GM18868 (cell line): Measurements from ENCODE around the gene SLC6A17.

ENCODE experiments used
- ATAC-seq: cut with Tn5 transposase; IDR thresholded peaks from one replicate; pipeline ENCODE4 v1.9.1; 2021; ENCODE audit warnings: mild to moderate bottlenecking, moderate library complexity; ENCODE audit not compliant: unreplicated experiment

Gene SLC6A17

GRCh38 chr1:110134050-110134595 is 16.2 kb upstream of the SLC6A17 start:
- no peak for ATAC-seq

- ATAC-seq, result no peak
Measured at GRCh38 chr1:110135246-110135645, 15.0 kb upstream of the SLC6A17 start.

DNA sequence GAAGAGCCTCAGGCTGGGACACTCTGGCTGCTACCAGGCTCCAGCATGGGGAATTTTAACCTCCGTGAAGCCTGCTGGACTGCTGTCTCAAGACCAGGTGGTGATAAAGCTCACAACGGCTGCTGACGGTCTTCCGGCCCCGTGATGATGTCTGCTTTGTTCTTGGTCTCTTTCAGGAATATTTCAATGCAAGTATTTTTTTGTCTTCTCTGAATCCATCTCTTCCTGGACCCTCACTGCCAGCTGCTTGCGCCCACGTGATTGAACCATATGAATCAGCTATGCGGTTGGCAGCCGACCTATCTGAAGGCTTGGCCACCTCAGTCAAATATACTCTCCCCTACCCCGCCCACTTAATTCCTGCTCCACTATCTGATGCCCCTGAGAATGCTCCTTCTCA is 14.6 kb upstream of the SLC6A17 start:
- no peak for ATAC-seq

DNA sequence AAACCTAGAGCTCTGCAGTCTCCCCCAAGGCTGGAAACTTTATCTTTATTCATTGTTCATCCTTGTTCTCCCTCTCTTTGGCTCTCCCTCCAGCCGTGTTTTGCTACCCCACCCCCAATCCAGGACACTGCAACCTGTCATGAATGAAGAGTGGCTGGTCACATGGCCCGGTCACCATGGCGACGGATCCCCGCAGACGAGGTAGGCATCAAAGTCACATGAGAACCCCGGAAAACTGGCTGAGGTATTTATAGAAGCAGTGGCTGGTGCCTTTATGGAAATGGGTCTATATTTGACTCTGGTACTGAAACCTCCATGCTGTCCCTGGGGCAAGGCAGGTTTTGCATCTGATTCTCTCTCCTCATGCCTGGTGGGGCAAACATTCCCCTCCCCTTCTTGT is 13.4 kb upstream of the SLC6A17 start:
- no peak for ATAC-seq

GRCh38 chr1:110138956-110139355 is 11.3 kb upstream of the SLC6A17 start:
- ATAC-seq, result no peak

DNA sequence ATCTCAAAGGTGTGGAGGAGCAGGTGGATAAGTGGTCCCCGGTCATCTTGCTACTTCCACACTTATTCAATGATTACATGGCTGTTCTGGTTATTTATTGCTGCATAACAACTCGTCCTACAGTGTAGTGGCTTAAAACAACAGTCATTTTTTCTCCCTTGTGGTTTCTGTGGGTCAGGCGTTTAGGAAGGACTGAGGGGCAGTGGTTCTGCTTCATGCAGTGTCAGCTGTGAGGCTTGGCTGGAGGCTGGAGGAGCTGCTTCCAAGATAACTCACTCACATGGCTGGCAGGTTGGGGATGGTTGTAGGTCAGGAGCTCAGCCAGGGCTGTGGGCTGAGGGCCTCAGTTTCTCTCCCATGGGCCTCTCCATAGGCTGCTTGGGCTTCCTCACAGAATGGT is 5.9 kb upstream of the SLC6A17 start:
- no peak for ATAC-seq

- ATAC-seq, result no peak
Measured at GRCh38 chr1:110148961-110149360, 1.3 kb upstream of the SLC6A17 start.

- ATAC-seq, result no peak
Measured at GRCh38 chr1:110151175-110151669, 928 bp downstream of the SLC6A17 start.

DNA sequence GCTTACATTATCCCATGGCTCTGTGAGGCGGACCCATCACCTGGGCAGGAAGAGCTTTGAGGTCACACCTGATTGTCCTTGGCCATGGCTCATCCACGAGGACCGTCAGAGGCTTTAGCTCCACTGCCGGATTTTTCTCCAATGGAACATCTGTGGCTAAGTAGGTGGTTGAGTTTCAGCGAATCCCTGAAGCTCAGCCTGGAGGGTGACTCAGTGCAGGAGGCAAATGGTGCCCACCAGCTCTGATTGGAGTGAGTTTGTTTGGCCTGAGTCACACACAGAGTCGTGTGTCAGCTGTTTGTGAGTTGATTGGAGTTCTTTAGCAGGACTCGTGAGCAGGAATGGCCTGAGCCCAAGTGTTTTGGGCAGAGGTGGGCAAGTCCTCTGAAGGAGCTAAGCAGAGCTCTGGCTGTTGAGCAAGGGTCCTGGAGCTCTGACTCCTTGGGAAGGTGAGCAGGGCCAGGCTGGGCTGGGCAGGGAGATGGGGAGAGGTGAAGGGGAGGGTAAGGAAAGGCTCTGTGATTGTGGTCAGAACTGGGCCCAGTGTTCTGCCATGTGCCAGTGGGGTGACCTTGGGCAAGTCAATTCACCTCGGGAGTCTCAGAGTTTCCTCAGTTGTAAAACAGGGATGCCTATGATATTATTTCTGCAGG is 2.0 kb downstream of the SLC6A17 start:
- no peak for ATAC-seq

DNA sequence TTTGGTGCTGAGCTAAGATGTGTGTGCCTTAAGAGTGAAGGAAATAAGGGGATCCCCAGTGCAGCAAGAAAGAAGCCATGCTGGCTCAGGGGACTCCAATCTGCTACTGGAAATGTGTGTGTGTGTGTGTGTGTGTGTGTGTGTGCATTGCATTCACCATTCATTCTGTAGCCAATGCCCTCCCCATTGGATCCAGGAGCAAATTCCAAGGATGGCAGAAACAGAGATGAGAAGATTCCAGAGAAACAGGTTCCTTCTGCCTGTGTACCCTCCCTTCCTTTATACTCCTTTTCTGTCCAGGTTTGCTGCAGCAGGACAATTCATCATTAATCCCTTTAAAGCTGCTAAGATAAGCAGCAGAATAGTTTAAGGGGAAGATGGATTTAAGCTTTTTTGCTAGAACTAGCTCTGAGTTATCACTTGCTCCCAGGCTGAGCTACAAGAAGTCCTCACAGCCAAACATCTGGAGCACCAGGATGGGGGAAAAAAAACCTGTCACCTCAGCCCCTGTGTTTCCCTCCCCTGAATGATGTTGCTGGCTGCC is 3.2 kb downstream of the SLC6A17 start:
- no peak for ATAC-seq

DNA sequence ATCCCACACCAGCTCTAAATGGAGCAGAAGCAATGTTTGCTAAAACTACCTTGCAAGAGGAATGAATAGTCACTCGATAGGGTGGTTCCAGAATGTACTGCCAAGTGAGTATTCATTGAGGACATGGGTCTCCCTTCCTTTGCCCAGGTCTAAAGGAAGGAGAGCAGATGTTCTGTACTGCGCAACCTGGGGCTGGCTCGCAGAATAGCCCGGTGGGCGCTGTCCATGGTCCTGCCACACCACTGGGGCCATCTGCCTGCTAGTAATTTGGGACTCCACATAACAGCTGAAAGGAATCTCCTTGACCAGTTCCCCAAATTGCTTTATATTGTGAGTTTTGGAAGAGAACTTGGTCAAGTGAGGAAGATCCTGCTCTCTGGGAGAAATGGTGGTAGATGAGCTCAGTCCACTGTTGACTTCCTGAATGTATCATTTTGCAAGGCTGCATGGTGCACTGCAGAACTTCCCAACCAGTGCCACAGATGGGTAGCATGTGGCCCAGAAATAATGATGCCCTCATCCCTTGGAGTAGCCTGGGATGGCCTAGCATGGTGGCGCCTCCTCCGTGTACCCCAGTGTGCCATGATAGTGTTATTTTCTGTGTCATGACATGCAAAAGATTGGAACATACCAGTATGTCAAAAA is 5.7 kb downstream of the SLC6A17 start:
- ATAC-seq, result no peak

DNA sequence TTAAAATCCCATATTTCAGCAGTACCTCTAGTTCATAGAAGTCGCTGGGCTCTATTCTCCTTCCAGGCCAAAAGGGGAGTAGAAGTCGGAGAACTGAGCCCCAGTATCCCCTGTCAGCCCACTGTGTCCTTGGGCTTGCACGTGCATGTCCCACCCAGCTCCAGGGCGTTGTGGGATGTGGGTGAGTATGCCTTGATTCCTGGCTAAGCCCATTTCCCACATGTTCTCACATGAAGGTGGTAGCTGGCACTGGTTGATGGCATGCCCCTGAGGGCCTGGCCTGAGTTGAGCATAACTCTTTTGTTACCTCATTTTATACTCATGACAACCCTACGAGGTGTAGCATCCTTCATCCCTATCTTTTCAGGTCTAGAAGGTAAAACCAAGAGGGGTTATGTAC is 8.0 kb downstream of the SLC6A17 start:
- ATAC-seq, result no peak

DNA sequence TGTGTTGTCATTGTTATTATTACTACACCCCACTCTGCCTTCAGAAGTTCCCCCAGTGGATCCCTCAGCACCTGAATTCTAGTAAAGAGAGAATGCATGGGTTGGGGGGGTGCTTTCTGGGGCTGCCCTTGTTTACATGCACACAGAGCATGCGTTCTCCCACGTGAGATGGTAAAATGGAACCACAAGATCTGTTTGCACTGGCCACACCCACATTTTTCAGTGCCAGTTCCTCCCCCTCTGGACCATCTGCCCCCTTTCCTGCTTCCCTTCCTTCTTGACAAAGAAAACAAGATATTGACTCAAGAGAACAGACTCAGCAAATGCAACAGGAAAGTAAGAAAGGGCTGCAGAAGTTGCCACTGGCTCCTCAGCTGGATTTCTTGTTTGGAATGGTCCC is 8.9 kb downstream of the SLC6A17 start:
- no peak for ATAC-seq

DNA sequence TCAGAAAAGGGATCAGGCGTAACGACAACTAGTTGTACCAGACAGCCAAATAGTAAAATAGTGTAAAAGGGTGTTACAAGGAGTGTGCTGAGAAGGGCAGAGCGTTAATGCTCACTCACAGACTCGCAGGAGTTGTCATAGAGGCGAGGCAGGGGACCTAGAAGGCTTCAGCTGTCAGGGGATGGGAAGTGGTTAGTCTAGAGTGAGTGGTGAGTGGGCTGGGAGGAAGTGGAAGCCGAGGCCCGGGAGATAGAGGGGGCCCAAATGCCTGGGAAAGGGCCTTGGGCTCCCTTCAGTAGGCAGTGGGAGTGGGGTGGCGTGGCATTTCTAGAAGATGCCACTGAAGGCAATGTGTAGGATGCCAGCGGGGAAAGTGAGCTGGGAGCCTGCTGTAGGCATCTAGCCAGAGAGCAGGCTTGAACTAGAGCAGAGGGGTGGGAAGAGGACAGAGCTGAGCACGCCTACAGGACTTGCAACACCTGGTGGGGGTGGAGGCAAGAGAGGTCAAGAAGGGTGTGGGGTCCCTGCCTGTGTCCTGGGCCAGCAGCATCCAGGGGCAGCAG is 10.3 kb downstream of the SLC6A17 start:
- no peak for ATAC-seq

GRCh38 chr1:110161165-110161564 is 10.9 kb downstream of the SLC6A17 start:
- ATAC-seq, result no peak

DNA sequence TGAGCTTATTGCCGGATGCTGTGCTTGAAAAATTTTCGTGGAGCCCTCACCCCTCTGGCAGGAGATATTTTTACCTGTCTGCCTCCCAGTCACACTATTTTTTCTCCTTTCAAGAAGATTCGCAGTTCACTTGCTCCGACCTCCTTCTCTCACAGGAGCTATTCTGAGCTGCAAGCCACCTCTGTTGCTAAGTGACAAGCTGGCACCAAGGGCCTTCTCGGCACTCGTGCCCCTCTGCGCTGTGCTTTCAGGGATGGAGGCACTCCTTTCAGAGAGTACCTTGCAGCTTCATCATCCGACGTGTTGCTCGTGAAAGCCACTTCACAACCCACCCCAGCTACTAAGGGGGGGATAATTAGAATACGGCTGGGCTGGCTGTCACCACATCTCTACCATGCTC is 11.6 kb downstream of the SLC6A17 start:
- no peak for ATAC-seq

DNA sequence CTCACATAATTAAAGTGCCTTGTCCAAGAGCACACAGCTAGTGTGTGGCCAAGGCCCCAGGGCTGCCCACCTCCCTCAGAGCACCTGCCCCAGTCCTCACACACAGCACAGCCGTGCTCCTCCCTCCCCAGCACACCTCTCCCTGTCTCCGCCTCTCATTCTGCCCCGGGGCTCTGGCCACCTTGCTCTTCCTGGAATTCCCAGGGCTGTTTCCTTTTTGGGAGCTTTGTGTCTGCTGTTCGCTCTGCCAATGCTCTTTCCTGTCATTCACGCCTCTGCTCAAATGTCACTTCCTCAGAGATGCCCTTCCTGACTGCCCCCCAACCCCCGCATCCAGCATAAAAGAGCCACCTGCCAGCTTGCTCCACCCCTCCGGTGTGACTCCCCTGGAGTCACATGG is 13.3 kb downstream of the SLC6A17 start:
- ATAC-seq, result no peak

- ATAC-seq, result no peak
Measured at GRCh38 chr1:110164725-110165350, 14.5 kb downstream of the SLC6A17 start.

- ATAC-seq, result no peak
Measured at GRCh38 chr1:110165761-110166231, 15.5 kb downstream of the SLC6A17 start.

- no peak for ATAC-seq
Measured at GRCh38 chr1:110166861-110167260, 16.6 kb downstream of the SLC6A17 start.
